C4-2B (cell line): ENCODE results near the gene SPATA3.

Experiments used
- CTCF ChIP-seq: fragments of 450-650 bp; conservative IDR thresholded peaks from 2 replicates; pipeline ENCODE4 v1.5.1; 2017; ENCODE audit warnings: mild to moderate bottlenecking
- ZFX ChIP-seq: fragments of 450-650 bp; IDR thresholded peaks from 2 replicates; pipeline ENCODE4 v1.6.1; 2017

GRCh38 chr2:230956827-230957755 lies 38.8 kb upstream of the SPATA3 start:
- TF ChIP-seq CTCF (no peak), ZFX (no peak)
